HG03520 (cell line): ENCODE results near the gene POU5F1.

Source experiments
- ATAC-seq: cut with Tn5 transposase; IDR thresholded peaks from one replicate; pipeline ENCODE4 v1.9.1; 2021; ENCODE audit warnings: mild to moderate bottlenecking, moderate library complexity; ENCODE audit not compliant: unreplicated experiment

The POU5F1 gene

GRCh38 chr6:31116661-31117385, 53.7 kb downstream of the POU5F1 start:
- no peak for ATAC-seq

- no peak for ATAC-seq
These were observed 54.4 kb downstream of the POU5F1 start for GRCh38 chr6:31115941-31116560.

DNA sequence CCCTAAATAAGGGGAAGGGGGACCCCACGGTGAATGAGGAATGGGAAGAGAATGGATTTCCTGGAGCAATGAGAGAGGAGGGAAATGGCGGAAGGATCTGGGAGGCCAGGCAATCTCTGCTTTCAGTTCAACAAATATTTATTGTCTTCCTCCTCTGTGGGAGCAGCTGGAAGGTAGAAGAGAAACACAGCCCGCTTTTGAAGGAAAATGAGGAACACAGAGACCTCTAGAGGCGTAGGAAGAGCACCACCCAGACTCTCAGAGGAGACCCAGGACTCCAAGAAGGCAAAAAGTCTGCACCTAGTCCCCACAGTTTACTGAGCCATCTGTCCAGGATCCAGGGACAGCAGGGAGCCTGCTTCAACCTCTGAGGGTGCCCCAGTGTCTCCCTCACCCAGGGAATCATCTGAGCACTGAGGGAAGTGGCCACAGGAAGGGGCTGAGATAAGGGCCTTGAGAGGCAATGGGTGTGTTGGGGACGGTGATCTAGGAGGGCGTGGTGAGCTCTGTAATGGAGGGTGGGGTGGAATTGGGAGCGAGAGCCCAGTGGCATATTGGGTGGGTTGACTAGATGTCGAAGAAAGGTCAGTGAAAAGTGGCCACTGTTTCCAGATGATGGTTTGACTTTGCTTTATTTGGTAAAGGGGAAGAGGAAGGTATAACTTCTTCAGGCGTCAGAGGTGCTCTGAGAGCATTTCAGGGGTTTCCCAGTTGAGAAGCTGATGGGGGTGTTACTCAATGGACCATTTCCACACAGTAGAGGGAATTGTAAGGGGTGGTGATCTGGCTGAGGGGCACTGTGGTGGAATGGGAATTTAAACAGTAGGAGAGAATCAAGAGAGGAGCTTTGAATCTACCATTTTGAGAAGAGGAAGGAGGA, 55.3 kb downstream of the POU5F1 start:
- ATAC-seq: no peak

DNA sequence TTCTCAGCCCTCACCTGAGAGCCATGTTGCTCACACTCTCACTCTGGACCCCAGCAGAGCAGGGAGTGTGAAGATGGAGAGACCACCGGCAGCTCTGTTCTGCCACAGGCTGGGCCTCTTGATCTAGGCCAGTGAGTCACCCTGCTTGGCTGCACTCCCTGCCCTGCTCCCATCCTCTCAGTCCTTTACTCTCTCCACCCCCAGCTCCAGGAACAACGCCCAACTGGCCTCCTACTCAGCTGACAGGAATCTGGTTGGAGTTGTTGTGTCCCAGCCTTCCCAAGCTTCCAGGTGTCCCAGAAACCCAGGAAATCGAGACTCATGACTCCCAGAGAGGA, 56.0 kb downstream of the POU5F1 start, which contains the start of gene PSORS1C1:
Gene PSORS1C1, plus strand, starts transcription at position 260 of the 338 bp plus-strand sequence. CDS start 14,833 bp downstream, outside the sequence.
- ATAC-seq: no peak
